Measurements from ENCODE around the gene AP5S1. TPM values are rescaled to one million over a fixed set of nuclear protein-coding genes. Genes with fewer than 3 reads are reported as not detected.

AP5S1 gene
- total RNA-seq, 1 donor, result 20.4 TPM

GRCh38 chr20:3818155-3819151 lies 1.9 kb upstream of the AP5S1 start:
- peak; percentile 80 for DNase-seq (ENCODE audit: low read depth)
- TF ChIP-seq CTCF (IDR thresholded peaks at IDR 0.05; ENCODE audit: insufficient read depth, low read length), result peak; percentile 78
- H3K4me3 ChIP-seq (ENCODE audit: low read depth, low read length), result no peak overlapping the region

GRCh38 chr20:3819411-3820047 lies 818 bp upstream of the AP5S1 start:
- DNase-seq (ENCODE audit: low read depth), result no peak
- TF ChIP-seq CTCF (IDR thresholded peaks at IDR 0.05; ENCODE audit: insufficient read depth, low read length), result no peak
- peak overlapping the region; percentile 88 for H3K4me3 ChIP-seq (ENCODE audit: low read depth, low read length)

DNA sequence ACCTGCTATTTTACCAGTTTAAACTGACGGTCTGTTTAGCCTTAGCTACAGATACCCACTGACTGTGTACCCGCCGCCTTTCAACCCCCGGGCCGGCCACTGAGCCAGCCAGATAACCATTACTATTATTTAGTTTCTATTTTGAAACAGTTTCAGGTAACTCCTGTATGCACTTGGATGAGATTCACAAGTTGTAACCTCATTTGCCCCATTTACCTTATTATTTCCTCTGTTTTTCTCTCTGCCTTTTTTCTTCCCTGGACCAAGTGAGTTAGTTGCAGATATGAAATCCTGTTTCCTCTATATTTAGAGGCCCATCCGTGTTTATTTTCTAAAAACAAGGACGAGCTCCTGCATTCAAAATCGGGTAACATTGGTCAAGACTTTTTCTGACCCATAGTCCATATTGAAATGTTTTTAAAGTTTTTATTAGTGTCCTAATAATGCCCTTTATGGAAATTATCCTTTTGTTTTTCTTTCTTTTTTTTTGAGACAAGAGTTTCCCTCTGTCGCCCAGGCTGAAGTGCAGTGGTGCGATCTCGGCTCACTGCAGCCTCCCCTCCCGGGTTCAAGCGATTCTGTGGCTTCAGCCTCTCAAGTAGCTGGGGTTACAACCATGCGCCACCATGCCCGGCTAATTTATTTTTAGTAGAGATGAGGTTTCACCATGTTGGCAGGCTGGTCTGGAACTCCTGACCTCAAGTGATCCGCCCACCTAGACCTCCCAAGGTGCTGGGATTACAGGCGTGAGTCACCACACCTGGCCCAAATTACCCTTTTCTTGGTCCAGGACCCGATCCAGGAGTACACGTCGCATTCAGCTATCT lies 767 bp downstream of the AP5S1 start:
- DNase-seq (ENCODE audit: low read depth), result no peak
- peak overlapping the region; percentile 88 for H3K4me3 ChIP-seq (ENCODE audit: low read depth, low read length)
- no peak for TF ChIP-seq CTCF (IDR thresholded peaks at IDR 0.05; ENCODE audit: insufficient read depth, low read length)

DNA sequence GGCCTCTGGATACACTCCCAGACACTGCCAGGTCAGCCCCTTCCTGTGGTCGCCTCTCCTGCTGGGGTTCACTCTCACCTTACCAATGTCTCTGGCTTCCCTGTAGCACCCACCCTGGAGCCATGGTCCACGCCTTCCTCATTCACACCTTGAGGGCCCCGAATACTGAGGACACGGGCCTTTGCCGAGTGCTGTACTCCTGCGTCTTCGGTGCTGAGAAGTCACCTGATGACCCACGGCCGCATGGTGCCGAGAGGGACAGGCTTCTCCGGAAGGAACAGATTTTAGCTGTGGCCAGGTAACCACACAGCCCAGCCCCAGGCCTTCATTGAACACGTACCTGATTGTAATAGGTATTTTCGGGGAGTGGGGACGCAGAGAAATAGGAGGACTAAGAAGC lies 1.6 kb downstream of the AP5S1 start:
- no peak for DNase-seq (ENCODE audit: low read depth)
- TF ChIP-seq CTCF (IDR thresholded peaks at IDR 0.05; ENCODE audit: insufficient read depth, low read length), result no peak
- H3K4me3 ChIP-seq (ENCODE audit: low read depth, low read length), result no peak overlapping the region

DNA sequence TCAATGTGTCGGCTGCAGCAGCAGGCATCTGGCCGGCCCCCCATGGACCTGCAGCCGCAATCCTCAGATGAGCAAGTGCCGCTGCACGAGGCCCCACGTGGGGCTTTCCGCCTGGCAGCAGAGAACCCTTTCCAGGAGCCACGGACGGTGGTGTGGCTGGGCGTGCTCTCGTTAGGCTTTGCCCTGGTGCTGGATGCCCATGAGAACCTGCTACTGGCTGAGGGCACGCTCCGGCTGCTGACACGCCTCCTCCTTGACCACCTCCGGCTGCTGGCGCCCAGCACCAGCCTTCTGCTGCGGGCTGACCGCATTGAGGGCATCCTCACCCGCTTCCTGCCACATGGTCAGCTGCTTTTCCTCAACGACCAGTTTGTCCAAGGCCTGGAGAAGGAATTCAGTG lies 3.5 kb downstream of the AP5S1 start:
- TF ChIP-seq CTCF (IDR thresholded peaks at IDR 0.05; ENCODE audit: insufficient read depth, low read length), result no peak
- DNase-seq (ENCODE audit: low read depth), result no peak
- H3K4me3 ChIP-seq (ENCODE audit: low read depth, low read length), result no peak overlapping the region

- DNase-seq (ENCODE audit: low read depth), result no peak
- no peak overlapping the region for H3K4me3 ChIP-seq (ENCODE audit: low read depth, low read length)
- no peak for TF ChIP-seq CTCF (IDR thresholded peaks at IDR 0.05; ENCODE audit: insufficient read depth, low read length)
Measured at GRCh38 chr20:3825526-3825925, 5.2 kb downstream of the AP5S1 start.
